Measurements from ENCODE around the gene MVB12B. TPM values are rescaled to one million over a fixed set of nuclear protein-coding genes. Genes with fewer than 3 reads are reported as not detected.
A peak's percentile ranks its signal among the peaks of the same experiment; 100 is the strongest.

MVB12B gene
- total and polyA plus RNA-seq, 3 donors from 2014 or later = 13.6 to 30.7 (median 26.2) TPM

DNA sequence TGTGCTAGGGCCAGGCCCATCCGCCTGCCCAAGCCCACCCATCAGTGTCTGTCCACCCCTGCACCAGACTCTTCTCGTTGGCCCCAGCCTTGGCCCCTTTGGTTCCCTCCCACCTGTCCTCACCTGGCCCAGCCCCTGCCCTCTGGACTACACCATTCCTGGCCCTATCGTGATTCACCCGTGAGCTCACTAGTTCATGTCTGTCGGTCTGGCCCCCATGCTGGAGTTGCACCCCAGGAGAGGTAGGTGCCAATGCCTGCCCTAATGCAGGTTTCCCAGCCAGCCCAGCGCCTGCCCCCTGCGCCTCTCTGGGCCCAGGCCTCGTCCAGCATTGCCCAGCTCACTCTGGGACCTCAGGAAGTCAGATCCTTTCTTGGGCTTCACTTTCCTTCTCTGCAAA lies 171.7 kb downstream of the MVB12B start:
- peaks cover 7% of the 10 kb centered on the region for H3K4me1 ChIP-seq
- intact Hi-C loops (cut with DNase I; ENCODE audit: low total_unique reads) = loop anchor here (10.0 kb wide), 1 partner anchor 194 kb away; no protein-coding TSS in a partner anchor

DNA sequence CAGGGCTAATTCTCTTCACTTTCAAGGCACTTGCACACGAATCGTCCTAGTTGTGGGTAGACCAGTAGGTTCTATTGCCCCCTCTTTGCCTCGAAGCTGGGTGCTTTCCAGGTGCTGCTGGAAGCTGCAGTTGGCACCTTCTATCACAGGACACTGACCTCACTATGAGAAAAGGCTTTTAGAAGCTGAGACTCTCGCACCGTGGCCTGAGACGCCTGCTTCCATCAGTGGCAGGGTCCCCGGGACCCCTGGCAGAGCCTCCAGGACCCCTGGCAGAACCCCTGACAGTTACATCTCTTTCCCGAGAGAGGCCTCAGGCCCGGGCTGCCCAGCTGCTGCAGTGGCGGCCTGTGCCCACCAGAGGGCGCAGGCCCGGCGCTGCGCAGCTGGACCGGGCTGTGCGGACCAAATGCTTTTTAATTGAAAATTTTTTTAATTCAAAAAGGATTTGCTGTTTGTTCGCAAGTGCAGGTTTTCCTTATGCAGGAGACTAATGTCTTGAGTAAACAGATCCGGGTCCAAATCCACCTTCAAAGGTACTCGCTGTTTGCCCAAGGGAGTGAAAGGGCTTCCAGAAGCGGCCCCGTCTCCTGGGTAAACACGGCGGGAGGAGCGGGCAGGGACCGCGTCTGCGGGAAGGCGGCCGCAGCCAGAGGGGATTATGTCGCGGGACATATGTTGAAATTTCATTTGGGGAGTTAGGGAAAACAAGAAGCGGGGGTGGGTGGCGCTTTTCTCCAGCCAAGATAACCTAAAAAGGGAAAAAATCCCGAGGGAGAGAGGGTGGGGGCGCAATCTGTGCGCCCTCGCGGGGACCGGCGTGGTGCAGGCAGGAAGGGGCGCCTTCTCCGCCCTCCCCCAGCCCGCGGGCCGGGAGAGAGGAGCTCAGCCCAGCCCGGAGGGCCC lies 172.6 kb downstream of the MVB12B start:
- DNase-seq = peak; percentile 38
- 8 to 9% methylated on average over 40 to 46 of the region's 46 CpGs for WGBS, 2 donors

More for the DNA sequence above, 171.7 kb downstream of the MVB12B start:
- WGBS, 2 donors = 84 to 90% methylated on average over 8 of the region's 8 CpGs
- H3K27me3 ChIP-seq = no peaks in the 10 kb centered on the region
- DNase-seq = no peak
- no peak overlapping the region for H3K27ac ChIP-seq
- no peak overlapping the region for H3K4me3 ChIP-seq
- H3K36me3 ChIP-seq (ENCODE audit: low read depth, missing control alignments) = no peaks in the 10 kb centered on the region
- TF ChIP-seq POLR2A (IDR thresholded peaks at IDR 0.05) = no peak
- TF ChIP-seq CTCF (IDR thresholded peaks at IDR 0.05) = no peak
- no peaks in the 10 kb centered on the region for H3K9me3 ChIP-seq

GRCh38 chr9:126499911-126500599 lies 173.4 kb downstream of the MVB12B start:
- 44 to 51% methylated on average over 8 to 20 of the region's 20 CpGs for WGBS, 2 donors
- intact Hi-C loops (cut with DNase I; ENCODE audit: low total_unique reads) = loop anchor here (10.0 kb wide), 1 partner anchor 195 kb away; no protein-coding TSS in a partner anchor
- no peak for DNase-seq
- no peaks in the 10 kb centered on the region for H3K9me3 ChIP-seq
- H3K27me3 ChIP-seq = no peaks in the 10 kb centered on the region
- H3K4me1 ChIP-seq = peaks cover 7% of the 10 kb centered on the region
- TF ChIP-seq POLR2A (IDR thresholded peaks at IDR 0.05) (no peak), CTCF (IDR thresholded peaks at IDR 0.05) (no peak)
- no peaks in the 10 kb centered on the region for H3K36me3 ChIP-seq (ENCODE audit: low read depth, missing control alignments)
- no peak overlapping the region for H3K27ac ChIP-seq
- peak overlapping the region; percentile 42 for H3K4me3 ChIP-seq

More for the DNA sequence above, 172.6 kb downstream of the MVB12B start:
- peaks cover 7% of the 10 kb centered on the region for H3K4me1 ChIP-seq
- no peaks in the 10 kb centered on the region for H3K27me3 ChIP-seq
- peak overlapping the region; percentile 42 for H3K4me3 ChIP-seq
- intact Hi-C loops (cut with DNase I; ENCODE audit: low total_unique reads) = loop anchor here (10.0 kb wide), 1 partner anchor 194 kb away; no protein-coding TSS in a partner anchor
- TF ChIP-seq CTCF (IDR thresholded peaks at IDR 0.05) (peak; percentile 89 to 100 (median 95)), POLR2A (IDR thresholded peaks at IDR 0.05) (no peak)
- H3K27ac ChIP-seq = no peak overlapping the region
- no peaks in the 10 kb centered on the region for H3K36me3 ChIP-seq (ENCODE audit: low read depth, missing control alignments)
- no peaks in the 10 kb centered on the region for H3K9me3 ChIP-seq

DNA sequence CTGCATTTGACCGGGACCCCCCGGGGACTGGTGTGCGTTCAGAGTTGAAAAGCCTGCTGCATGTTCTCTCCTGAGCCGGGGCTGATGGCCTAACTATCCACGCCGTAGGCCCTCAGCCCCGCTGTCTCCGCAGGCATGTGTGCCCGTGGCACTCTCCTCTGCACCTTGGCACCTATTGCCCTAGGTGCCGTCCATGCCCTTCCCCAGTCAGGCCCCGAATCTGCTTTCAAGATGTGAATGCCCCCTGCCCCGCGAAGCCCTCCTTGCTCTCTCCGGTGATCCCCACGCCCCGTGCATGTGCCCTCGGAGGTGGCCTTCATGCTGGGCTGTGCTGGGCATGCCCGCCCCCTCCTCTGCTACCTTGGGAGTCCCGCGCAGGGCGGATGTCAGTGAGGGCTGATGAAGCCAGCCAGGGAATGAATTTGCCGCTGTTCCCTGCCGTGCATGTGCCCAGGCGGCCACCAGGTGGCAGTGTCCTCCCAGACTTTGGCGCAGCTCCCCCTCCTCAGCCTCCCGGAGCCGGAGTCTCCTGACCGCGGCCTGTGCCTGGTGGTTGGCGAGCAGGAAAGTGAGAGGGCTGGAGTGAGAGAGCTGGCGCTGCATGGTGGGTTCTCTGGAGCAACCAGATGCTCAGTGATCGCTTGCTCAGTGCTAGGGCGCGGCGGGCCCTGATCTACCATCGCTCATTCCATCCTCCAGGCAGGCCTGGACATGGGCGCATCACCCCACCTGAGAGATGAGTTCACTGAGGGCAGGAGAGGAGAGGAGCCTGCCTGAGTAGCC lies 174.2 kb downstream of the MVB12B start:
- DNase-seq = peak; percentile 82
- peak; percentile 94 to 98 (median 96) for TF ChIP-seq CTCF (IDR thresholded peaks at IDR 0.05)
- TF ChIP-seq POLR2A (IDR thresholded peaks at IDR 0.05) = no peak
- Histone ChIP-seq H3K36me3 (ENCODE audit: low read depth, missing control alignments) (no peaks in the 10 kb centered on the region), H3K4me3 (no peak overlapping the region), H3K4me1 (peaks cover 7% of the 10 kb centered on the region), H3K27me3 (no peaks in the 10 kb centered on the region), H3K27ac (no peak overlapping the region), H3K9me3 (no peaks in the 10 kb centered on the region)
- intact Hi-C loops (cut with DNase I; ENCODE audit: low total_unique reads) = no loop called here
- WGBS, 2 donors = 33 to 37% methylated on average over 19 to 37 of the region's 37 CpGs

Measured in testis (tissue), 3 donors.